AG08395 (cell line): ENCODE measurements around the gene HHLA2.

Experiments
- DNase-seq: peaks from one replicate; pipeline ENCODE4 v3.0.0; 2012; ENCODE audit warnings: mixed read lengths, low spot score

HHLA2 gene

GRCh38 chr3:108300103-108300849, 3.9 kb downstream of the HHLA2 start:
- no peak for DNase-seq

GRCh38 chr3:108301695-108302404, 5.5 kb downstream of the HHLA2 start:
- DNase-seq, result no peak

GRCh38 chr3:108302570-108302969, 6.2 kb downstream of the HHLA2 start:
- DNase-seq, result no peak

- peak; percentile 10 for DNase-seq
Measured at GRCh38 chr3:108305484-108306172, 9.3 kb downstream of the HHLA2 start.

GRCh38 chr3:108311797-108312196, 15.4 kb downstream of the HHLA2 start:
- no peak for DNase-seq

GRCh38 chr3:108312656-108313055, 16.3 kb downstream of the HHLA2 start:
- peak; percentile 19 for DNase-seq

GRCh38 chr3:108315767-108316301, 19.5 kb downstream of the HHLA2 start:
- DNase-seq, result no peak

- no peak for DNase-seq
Measured at GRCh38 chr3:108319428-108320082, 23.2 kb downstream of the HHLA2 start.

- DNase-seq, result no peak
Measured at GRCh38 chr3:108320746-108321350, 24.5 kb downstream of the HHLA2 start.

- no peak for DNase-seq
Measured at GRCh38 chr3:108322352-108322751, 26.0 kb downstream of the HHLA2 start.

- no peak for DNase-seq
Measured at GRCh38 chr3:108324177-108324576, 27.8 kb downstream of the HHLA2 start.

- DNase-seq, result no peak
Measured at GRCh38 chr3:108327168-108327567, 30.8 kb downstream of the HHLA2 start.

- no peak for DNase-seq
Measured at GRCh38 chr3:108328821-108329486, 32.6 kb downstream of the HHLA2 start.

- no peak for DNase-seq
Measured at GRCh38 chr3:108329508-108329907, 33.2 kb downstream of the HHLA2 start.

GRCh38 chr3:108329947-108330346, 33.6 kb downstream of the HHLA2 start:
- no peak for DNase-seq

GRCh38 chr3:108331792-108332191, 35.4 kb downstream of the HHLA2 start:
- no peak for DNase-seq

GRCh38 chr3:108333961-108334360, 37.6 kb downstream of the HHLA2 start:
- DNase-seq, result no peak

- no peak for DNase-seq
Measured at GRCh38 chr3:108334701-108335100, 38.4 kb downstream of the HHLA2 start.

GRCh38 chr3:108338901-108339545, 42.7 kb downstream of the HHLA2 start:
- no peak for DNase-seq

- DNase-seq, result no peak
Measured at GRCh38 chr3:108341911-108342310, 45.6 kb downstream of the HHLA2 start.
